Measurements from ENCODE around the gene GPATCH4.

- TF ChIP-seq CTCF (IDR thresholded peaks at IDR 0.05): no peak
- no peak for TF ChIP-seq EP300 (IDR thresholded peaks at IDR 0.05; ENCODE audit: low read depth)
- TF ChIP-seq POLR2AphosphoS5 (IDR thresholded peaks at IDR 0.05): no peak
- no peak for TF ChIP-seq POLR2A (IDR thresholded peaks at IDR 0.05)
These were observed 53.3 kb downstream of the GPATCH4 start for GRCh38 chr1:156547982-156548381.

Data from transverse colon (tissue), 4 donors.